ENCODE measurements around the gene COMMD6.

Gene COMMD6

DNA sequence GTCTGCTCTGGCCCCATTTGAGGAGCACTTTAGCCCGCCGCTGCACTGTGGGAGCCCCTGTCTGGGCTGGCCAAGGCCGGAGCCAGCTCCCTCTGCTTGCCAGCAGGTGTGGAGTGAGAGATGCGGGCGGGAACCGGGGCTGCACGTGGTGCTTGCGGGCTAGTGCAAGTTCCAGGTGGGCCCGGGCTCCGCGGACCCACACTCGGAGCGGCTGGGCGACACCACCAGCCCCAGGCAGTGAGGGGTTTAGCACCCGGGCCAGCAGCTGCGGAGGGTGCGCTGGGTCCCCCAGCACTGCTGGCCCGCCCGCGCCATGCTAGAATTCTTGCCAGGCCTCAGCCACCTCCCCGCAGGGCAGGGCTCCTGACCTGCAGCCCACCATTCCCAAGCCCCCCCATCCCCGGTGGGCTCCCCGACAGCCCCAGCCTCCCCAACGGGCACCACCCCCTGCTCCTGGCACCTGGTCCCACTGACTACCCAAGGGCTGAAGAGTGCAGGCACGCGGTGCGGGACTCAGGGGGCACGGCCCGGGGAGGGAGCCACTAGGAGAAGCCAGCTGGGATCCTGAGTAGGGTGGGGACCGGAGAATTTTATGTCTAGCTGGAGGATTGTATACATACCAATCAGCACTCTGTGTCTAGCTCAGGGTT is 19.1 kb downstream of the COMMD6 start:
- FAIRE-seq, result no peak

GRCh38 chr13:75514080-75514995 is 23.3 kb downstream of the COMMD6 start:
- no peak for FAIRE-seq

DNA sequence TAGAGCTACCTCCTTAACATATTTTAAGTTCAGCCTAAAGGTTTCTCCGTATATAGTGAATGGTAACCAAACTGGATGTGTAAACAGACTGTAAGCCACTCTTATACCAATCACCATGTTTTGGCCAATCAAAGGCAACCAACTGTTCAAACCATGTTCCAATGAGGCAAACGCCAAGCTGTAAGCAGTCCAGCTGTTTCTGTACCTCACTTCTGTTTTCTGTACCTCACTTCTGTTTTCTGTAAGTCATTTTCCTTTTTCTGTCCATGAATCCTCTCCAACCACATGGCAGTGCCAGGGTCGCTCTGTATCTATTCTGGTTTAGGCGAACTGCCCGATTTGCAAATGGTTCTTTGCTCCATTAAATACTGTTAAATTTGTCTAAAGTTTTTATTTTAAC is 24.4 kb downstream of the COMMD6 start:
- no peak for FAIRE-seq

DNA sequence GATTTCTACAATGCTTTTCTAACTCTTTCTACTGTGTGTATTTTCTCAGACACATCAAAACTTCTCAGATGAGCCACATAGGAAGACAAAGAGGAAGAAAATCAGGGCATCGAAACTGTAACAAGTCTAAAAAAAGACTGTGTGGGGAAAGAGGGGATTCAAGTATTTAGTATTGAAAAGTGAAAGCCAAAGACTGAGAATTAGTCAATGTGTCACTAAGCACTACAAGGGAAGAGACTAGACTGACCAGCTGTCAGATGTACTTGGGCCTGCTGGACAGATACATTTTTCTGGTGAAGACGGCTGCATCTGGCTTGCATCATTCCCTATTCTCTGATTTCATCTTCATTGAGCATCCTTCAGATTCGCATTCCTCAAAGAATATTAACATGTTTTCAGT is 25.4 kb downstream of the COMMD6 start:
- no peak for FAIRE-seq

- no peak for FAIRE-seq
Measured at GRCh38 chr13:75511051-75511625, 26.5 kb downstream of the COMMD6 start.

DNA sequence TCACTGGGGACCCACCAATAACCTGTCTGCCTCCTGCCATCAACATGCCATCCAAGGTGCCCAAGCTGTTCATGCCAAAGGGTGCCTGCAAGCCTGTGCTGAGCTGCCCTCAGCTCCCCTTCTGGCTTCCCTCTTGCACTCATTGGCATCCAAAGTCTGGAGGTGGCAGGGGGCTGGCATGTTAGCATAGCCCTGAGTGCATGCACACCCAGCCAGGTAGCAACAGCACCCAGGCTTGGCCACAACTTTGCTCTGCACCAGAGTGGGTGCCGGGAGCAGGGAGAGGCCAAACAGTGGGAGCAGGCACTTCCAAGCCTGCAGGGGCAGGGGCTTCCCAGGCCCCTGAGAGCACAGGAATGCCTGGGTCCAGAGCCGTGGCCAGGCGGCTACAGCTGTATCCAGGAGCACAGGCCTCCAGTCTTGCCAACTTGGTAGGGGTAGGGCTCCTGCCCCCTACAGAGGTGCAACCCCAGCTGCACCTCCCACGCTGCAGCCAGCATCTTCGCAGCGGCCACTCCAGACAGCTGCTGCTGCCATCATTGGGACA is 29.6 kb downstream of the COMMD6 start:
- no peak for FAIRE-seq

DNA sequence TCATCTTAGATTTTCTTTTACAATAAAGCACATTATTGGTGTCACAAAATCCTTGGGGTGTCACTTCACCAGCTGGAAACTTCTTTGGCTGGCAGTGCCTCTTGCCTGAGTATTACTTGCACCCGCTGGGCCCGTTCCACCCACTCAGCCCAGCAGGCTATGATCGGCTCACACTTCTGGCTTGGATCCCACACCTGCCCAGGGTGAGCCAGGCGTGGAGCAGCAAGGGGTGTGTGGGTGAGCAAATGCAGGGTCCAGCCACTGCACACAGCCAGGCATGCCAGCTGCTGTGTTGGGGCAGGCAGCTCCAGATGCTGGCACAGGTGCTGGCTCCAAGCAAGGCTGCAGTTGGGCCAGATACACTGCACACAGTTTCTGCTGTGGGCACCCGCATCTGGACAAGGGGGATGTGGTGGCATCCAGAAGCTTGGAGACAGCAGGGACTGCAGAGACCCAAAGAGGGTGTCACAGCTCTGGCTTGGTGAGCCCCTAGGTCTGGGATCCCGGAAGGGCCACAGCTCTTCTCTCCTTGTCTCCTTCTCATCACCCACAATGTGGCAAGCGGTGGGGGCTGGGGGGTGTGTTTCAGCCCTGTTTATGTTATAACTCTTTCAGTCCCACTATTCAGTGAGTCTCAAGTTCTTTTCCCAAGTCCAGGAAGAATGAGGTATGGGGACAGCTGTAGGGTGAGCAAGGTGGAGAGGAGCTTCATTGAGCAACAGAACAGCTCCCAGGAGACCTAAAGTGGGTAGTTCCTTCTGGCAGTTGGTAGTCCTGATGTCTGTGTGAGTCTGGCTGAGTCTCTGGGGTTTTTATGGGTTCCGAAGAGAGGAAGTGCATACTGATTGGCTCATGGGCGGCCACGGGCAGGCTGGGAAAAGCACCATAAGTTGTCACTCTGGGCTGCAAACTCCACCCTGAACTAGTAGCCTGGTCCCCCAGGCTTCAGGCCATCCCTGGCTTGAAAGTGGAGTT is 30.3 kb downstream of the COMMD6 start:
- FAIRE-seq, result no peak

DNA sequence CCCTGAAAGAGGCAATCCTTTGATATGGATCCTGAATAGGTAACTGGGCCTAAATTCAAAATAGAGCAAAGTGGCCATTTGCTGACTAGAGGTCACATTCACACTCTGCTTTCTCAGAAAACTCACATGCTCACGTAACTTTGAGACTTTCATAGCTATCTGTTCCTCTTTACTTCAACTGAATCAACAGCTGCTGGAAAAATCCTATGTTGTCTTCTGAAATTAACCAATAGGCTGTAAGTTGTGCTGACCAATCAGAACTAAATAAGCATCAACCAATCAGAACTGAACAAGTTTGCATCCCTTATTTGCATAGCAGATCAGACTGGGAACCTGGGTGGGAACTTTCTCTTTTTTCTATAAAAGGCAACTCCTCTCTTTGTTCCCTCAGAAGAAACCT is 31.6 kb downstream of the COMMD6 start:
- no peak for FAIRE-seq

DNA sequence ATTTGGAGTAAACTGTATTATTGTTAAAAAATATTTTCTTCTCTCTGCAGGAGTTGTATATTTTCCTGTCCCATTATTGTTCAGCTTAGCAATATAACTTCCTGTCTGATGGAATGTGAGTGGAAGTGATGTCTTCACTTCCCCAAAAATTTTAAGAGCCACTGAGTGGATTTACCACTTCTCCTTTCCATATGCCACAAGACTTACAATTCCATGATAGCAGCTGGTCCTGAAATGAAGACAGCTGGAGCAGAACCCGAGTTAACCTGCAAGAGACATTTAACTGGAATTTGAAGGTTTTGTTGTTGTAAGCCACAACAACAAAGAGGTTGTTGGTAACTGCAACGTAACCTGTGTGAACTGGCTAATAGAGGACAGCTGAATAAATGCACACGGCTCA is 32.3 kb downstream of the COMMD6 start:
- no peak for FAIRE-seq

DNA sequence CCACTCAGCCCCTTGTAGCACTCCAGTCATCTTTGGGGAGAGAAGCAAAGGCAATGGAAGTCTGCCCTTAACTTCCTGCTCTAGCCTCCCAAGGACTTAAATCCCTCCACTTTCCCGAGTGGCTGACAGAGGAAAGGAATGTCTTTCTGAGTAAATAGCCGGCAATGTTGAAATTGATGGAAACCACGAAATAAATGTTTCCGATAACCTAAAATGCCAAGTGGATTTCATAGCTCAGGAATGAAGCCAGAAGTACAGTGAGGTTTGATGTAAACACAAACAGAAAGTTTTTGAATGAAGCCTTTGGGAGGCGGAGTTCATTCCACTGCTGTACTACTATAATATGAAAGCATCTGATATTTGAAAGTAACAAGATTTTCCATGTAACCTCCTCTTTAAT is 41.7 kb downstream of the COMMD6 start:
- FAIRE-seq, result no peak

- no peak for FAIRE-seq
Measured at GRCh38 chr13:75494491-75494890, 43.1 kb downstream of the COMMD6 start.

- FAIRE-seq, result no peak
Measured at GRCh38 chr13:75493156-75493555, 44.5 kb downstream of the COMMD6 start.

DNA sequence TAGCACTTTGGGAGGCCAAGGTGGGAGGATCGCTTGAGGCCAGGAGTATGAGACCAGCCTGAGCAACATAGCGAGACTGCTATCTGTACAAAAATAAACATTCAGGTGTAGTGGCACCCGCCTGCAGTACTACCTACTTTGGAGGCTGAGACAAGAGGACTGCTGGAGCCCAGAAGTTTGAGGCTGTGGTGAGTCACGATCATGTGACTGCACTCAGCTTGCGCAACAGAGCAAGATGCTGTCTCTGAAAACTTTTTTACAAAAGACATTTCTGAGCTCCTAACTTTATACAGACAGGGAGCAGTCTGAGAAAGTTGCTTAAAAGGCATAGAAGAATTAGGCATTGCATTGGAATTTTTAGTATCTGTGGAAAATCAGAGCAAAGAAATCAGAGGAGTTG is 45.3 kb downstream of the COMMD6 start:
- FAIRE-seq, result no peak

DNA sequence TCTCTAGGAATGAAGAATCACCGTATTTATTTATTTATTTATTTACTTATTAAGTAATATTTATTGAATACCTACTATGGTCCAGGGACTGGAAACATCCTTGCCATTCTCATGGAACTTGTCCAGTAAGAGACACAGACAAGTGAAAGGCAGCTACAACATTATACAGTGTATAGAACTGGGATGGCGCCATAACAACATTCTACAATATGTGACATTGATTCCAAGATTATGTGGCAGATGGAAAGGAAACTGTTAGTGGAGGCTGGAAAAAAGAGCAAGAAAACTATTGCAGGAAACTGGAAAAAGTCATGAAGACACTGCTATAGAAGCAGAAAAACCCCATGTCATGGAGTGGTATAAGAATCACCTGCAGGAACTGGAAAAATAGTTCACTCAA is 46.3 kb downstream of the COMMD6 start:
- FAIRE-seq, result no peak

GRCh38 chr13:75489502-75490263 is 48.0 kb downstream of the COMMD6 start:
- FAIRE-seq, result peak; percentile 31

GRCh38 chr13:75486146-75487062 is 51.2 kb downstream of the COMMD6 start:
- no peak for FAIRE-seq

GRCh38 chr13:75485286-75486062 is 52.2 kb downstream of the COMMD6 start:
- no peak for FAIRE-seq

DNA sequence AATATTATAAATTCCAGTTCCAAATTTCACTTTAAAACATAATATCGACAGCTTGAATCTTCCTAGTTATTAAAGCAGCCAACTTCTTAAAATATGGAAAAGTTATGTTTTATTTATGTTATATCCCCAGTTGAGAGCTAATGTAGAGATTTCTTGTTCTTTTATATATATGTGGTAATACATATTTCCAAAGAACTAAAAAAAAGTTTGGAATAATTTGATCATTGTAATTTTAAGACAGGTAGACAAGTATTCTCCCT is 54.9 kb downstream of the COMMD6 start:
- peak; percentile 64 for FAIRE-seq

DNA sequence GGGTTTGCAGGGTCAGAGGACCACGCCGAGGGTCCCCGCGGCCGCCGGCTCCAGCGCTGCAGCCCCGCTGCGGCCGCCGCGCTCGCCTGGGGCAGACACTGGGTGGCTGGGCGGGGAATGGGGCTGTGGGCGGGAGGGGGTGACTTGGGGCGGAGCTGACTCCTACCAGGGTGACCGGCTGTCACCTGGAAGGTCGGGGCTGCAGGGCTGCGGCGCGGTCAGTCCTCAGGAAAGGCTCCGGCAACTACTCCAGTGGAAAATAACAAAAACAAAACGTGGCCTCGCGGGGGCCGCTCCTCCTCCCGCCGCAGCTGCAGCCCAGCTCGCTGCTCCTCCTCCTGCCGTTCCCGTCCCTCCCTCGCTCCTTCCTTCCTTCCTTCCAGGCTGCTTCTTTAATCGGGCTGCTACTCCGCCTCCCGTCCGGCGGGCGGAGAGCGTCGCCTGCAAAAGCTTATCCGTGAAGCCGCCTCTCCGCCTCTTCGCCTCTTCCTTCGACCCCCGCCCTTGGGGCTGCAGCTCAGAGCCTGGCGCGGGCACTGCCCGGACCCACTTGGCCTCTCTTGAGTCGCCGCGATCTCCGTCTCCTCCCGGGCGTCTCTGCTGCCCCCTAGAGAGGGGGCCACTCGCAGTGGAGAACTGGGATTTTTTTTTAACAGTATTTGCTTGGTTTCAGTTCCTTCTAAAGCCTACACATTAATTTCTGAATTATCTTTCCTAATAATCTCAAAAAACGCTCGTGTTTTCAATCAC is 55.4 kb downstream of the COMMD6 start, which contains the start of gene TBC1D4:
Gene TBC1D4 (minus strand): TSS at position 100 of the 750 bp plus-strand sequence. CDS start 402 bp downstream, outside the sequence.
- FAIRE-seq, result no peak
